GM19452 (cell line): Measurements from ENCODE around the gene TMOD2.
"Not testable (repeated sequence)": the region's sequence is repeated elsewhere in the genome, so short reads cannot be mapped to it uniquely, and the experiment has no call there.

ENCODE experiments used
- ATAC-seq: cut with Tn5 transposase; IDR thresholded peaks from one replicate; pipeline ENCODE4 v1.9.1; 2021; ENCODE audit not compliant: unreplicated experiment

Gene TMOD2

GRCh38 chr15:51770902-51771301, 19.5 kb downstream of the TMOD2 start:
- ATAC-seq = no peak

GRCh38 chr15:51771773-51772172, 20.4 kb downstream of the TMOD2 start:
- no peak for ATAC-seq

GRCh38 chr15:51774916-51775315, 23.5 kb downstream of the TMOD2 start:
- ATAC-seq = no peak

GRCh38 chr15:51775967-51776816, 24.8 kb downstream of the TMOD2 start:
- peak; percentile 67 for ATAC-seq

GRCh38 chr15:51776952-51777569, 25.7 kb downstream of the TMOD2 start:
- ATAC-seq = no peak

GRCh38 chr15:51780636-51781035, 29.2 kb downstream of the TMOD2 start:
- no peak for ATAC-seq

GRCh38 chr15:51781506-51781905, 30.1 kb downstream of the TMOD2 start:
- no peak for ATAC-seq

GRCh38 chr15:51782357-51782896, 31.0 kb downstream of the TMOD2 start:
- no peak for ATAC-seq

- no peak for ATAC-seq
Measured at GRCh38 chr15:51783967-51784366, 32.6 kb downstream of the TMOD2 start.

GRCh38 chr15:51787130-51787529, 35.7 kb downstream of the TMOD2 start:
- not testable (repeated sequence) for ATAC-seq

- not testable (repeated sequence) for ATAC-seq
Measured at GRCh38 chr15:51792474-51792873, 41.1 kb downstream of the TMOD2 start.

- ATAC-seq = no peak
Measured at GRCh38 chr15:51793521-51794305, 42.3 kb downstream of the TMOD2 start.

- ATAC-seq = no peak
Measured at GRCh38 chr15:51796847-51797401, 45.5 kb downstream of the TMOD2 start.

- no peak for ATAC-seq
Measured at GRCh38 chr15:51798281-51798680, 46.9 kb downstream of the TMOD2 start.

- ATAC-seq = no peak
Measured at GRCh38 chr15:51799282-51800252, 48.2 kb downstream of the TMOD2 start.

GRCh38 chr15:51801391-51801835, 50.0 kb downstream of the TMOD2 start:
- ATAC-seq = no peak

GRCh38 chr15:51802593-51802992, 51.2 kb downstream of the TMOD2 start:
- ATAC-seq = no peak

- ATAC-seq = no peak
Measured at GRCh38 chr15:51803965-51804364, 52.6 kb downstream of the TMOD2 start.

- ATAC-seq = no peak
Measured at GRCh38 chr15:51806123-51806522, 54.7 kb downstream of the TMOD2 start.

GRCh38 chr15:51809457-51809856, 58.1 kb downstream of the TMOD2 start:
- ATAC-seq = no peak
